ENCODE data around the gene TLR4.

The TLR4 gene

GRCh38 chr9:117719161-117719920 lies 15.1 kb downstream of the TLR4 start:
- H3K9me3 ChIP-seq (ENCODE audit: low read length), result no peaks in the 10 kb centered on the region
- H3K27me3 ChIP-seq (ENCODE audit: insufficient read depth, low read length), result no peaks in the 10 kb centered on the region
- no peaks in the 10 kb centered on the region for H3K4me1 ChIP-seq (ENCODE audit: insufficient read depth, low read length)
- no peak overlapping the region for H3K4me3 ChIP-seq (ENCODE audit: low read length)
- H3K36me3 ChIP-seq (ENCODE audit: insufficient read depth, low read length), result no peaks in the 10 kb centered on the region
- H2AFZ ChIP-seq (ENCODE audit: low read depth, low read length), result no peak overlapping the region

GRCh38 chr9:117720066-117720465 lies 15.9 kb downstream of the TLR4 start:
- Histone ChIP-seq H3K9me3 (ENCODE audit: low read length) (no peaks in the 10 kb centered on the region), H3K27me3 (ENCODE audit: insufficient read depth, low read length) (no peaks in the 10 kb centered on the region), H3K4me3 (ENCODE audit: low read length) (no peak overlapping the region), H3K4me1 (ENCODE audit: insufficient read depth, low read length) (no peaks in the 10 kb centered on the region), H2AFZ (ENCODE audit: low read depth, low read length) (no peak overlapping the region), H3K36me3 (ENCODE audit: insufficient read depth, low read length) (no peaks in the 10 kb centered on the region)

- H3K9me3 ChIP-seq (ENCODE audit: low read length), result no peaks in the 10 kb centered on the region
- no peaks in the 10 kb centered on the region for H3K27me3 ChIP-seq (ENCODE audit: insufficient read depth, low read length)
- H3K36me3 ChIP-seq (ENCODE audit: insufficient read depth, low read length), result no peaks in the 10 kb centered on the region
- H3K4me1 ChIP-seq (ENCODE audit: insufficient read depth, low read length), result no peaks in the 10 kb centered on the region
- no peak overlapping the region for H3K4me3 ChIP-seq (ENCODE audit: low read length)
- no peak overlapping the region for H2AFZ ChIP-seq (ENCODE audit: low read depth, low read length)
Observed at GRCh38 chr9:117720555-117720954, 16.4 kb downstream of the TLR4 start.

- Histone ChIP-seq H3K4me1 (ENCODE audit: insufficient read depth, low read length) (no peaks in the 10 kb centered on the region), H3K9me3 (ENCODE audit: low read length) (no peaks in the 10 kb centered on the region)
Observed at GRCh38 chr9:117720987-117721386, 16.8 kb downstream of the TLR4 start.

GRCh38 chr9:117722108-117722761 lies 18.0 kb downstream of the TLR4 start:
- H3K4me1 ChIP-seq (ENCODE audit: insufficient read depth, low read length), result no peaks in the 10 kb centered on the region
- no peak overlapping the region for H3K4me3 ChIP-seq (ENCODE audit: low read length)
- H3K36me3 ChIP-seq (ENCODE audit: insufficient read depth, low read length), result no peaks in the 10 kb centered on the region
- no peaks in the 10 kb centered on the region for H3K9me3 ChIP-seq (ENCODE audit: low read length)
- H3K27me3 ChIP-seq (ENCODE audit: insufficient read depth, low read length), result no peaks in the 10 kb centered on the region
- H2AFZ ChIP-seq (ENCODE audit: low read depth, low read length), result no peak overlapping the region

More at GRCh38 chr9:117720987-117721386, 16.8 kb downstream of the TLR4 start:
- H3K27me3 ChIP-seq (ENCODE audit: insufficient read depth, low read length), result no peaks in the 10 kb centered on the region
- H2AFZ ChIP-seq (ENCODE audit: low read depth, low read length), result no peak overlapping the region
- H3K36me3 ChIP-seq (ENCODE audit: insufficient read depth, low read length), result no peaks in the 10 kb centered on the region
- H3K4me3 ChIP-seq (ENCODE audit: low read length), result no peak overlapping the region

GRCh38 chr9:117723986-117724625 lies 19.9 kb downstream of the TLR4 start:
- Histone ChIP-seq H2AFZ (ENCODE audit: low read depth, low read length) (no peak overlapping the region), H3K4me1 (ENCODE audit: insufficient read depth, low read length) (no peaks in the 10 kb centered on the region), H3K27me3 (ENCODE audit: insufficient read depth, low read length) (no peaks in the 10 kb centered on the region), H3K36me3 (ENCODE audit: insufficient read depth, low read length) (no peaks in the 10 kb centered on the region), H3K9me3 (ENCODE audit: low read length) (no peaks in the 10 kb centered on the region), H3K4me3 (ENCODE audit: low read length) (no peak overlapping the region)

GRCh38 chr9:117725426-117725887 lies 21.3 kb downstream of the TLR4 start:
- no peak overlapping the region for H3K4me3 ChIP-seq (ENCODE audit: low read length)
- H3K27me3 ChIP-seq (ENCODE audit: insufficient read depth, low read length), result no peaks in the 10 kb centered on the region
- H3K9me3 ChIP-seq (ENCODE audit: low read length), result no peaks in the 10 kb centered on the region
- H3K4me1 ChIP-seq (ENCODE audit: insufficient read depth, low read length), result no peaks in the 10 kb centered on the region
- no peaks in the 10 kb centered on the region for H3K36me3 ChIP-seq (ENCODE audit: insufficient read depth, low read length)
- H2AFZ ChIP-seq (ENCODE audit: low read depth, low read length), result no peak overlapping the region

- Histone ChIP-seq H3K27me3 (ENCODE audit: insufficient read depth, low read length) (no peaks in the 10 kb centered on the region), H3K4me1 (ENCODE audit: insufficient read depth, low read length) (no peaks in the 10 kb centered on the region), H3K9me3 (ENCODE audit: low read length) (no peaks in the 10 kb centered on the region), H2AFZ (ENCODE audit: low read depth, low read length) (no peak overlapping the region), H3K4me3 (ENCODE audit: low read length) (no peak overlapping the region), H3K36me3 (ENCODE audit: insufficient read depth, low read length) (no peaks in the 10 kb centered on the region)
Observed at GRCh38 chr9:117729375-117729774, 25.2 kb downstream of the TLR4 start.

GRCh38 chr9:117732494-117732893 lies 28.3 kb downstream of the TLR4 start:
- Histone ChIP-seq H3K27me3 (ENCODE audit: insufficient read depth, low read length) (no peaks in the 10 kb centered on the region), H3K4me1 (ENCODE audit: insufficient read depth, low read length) (peaks cover 8% of the 10 kb centered on the region), H3K36me3 (ENCODE audit: insufficient read depth, low read length) (no peaks in the 10 kb centered on the region), H2AFZ (ENCODE audit: low read depth, low read length) (no peak overlapping the region), H3K4me3 (ENCODE audit: low read length) (no peak overlapping the region), H3K9me3 (ENCODE audit: low read length) (no peaks in the 10 kb centered on the region)

GRCh38 chr9:117733465-117733864 lies 29.3 kb downstream of the TLR4 start:
- Histone ChIP-seq H3K9me3 (ENCODE audit: low read length) (no peaks in the 10 kb centered on the region), H3K27me3 (ENCODE audit: insufficient read depth, low read length) (no peaks in the 10 kb centered on the region)

GRCh38 chr9:117734082-117734481 lies 29.9 kb downstream of the TLR4 start:
- Histone ChIP-seq H3K4me1 (ENCODE audit: insufficient read depth, low read length) (peaks cover 24% of the 10 kb centered on the region), H3K27me3 (ENCODE audit: insufficient read depth, low read length) (no peaks in the 10 kb centered on the region), H3K4me3 (ENCODE audit: low read length) (no peak overlapping the region), H3K9me3 (ENCODE audit: low read length) (no peaks in the 10 kb centered on the region), H3K36me3 (ENCODE audit: insufficient read depth, low read length) (no peaks in the 10 kb centered on the region), H2AFZ (ENCODE audit: low read depth, low read length) (no peak overlapping the region)

More at GRCh38 chr9:117733465-117733864, 29.3 kb downstream of the TLR4 start:
- Histone ChIP-seq H3K36me3 (ENCODE audit: insufficient read depth, low read length) (no peaks in the 10 kb centered on the region), H2AFZ (ENCODE audit: low read depth, low read length) (no peak overlapping the region), H3K4me3 (ENCODE audit: low read length) (no peak overlapping the region), H3K4me1 (ENCODE audit: insufficient read depth, low read length) (peaks cover 18% of the 10 kb centered on the region)

GRCh38 chr9:117734523-117735314 lies 30.5 kb downstream of the TLR4 start:
- H3K27me3 ChIP-seq (ENCODE audit: insufficient read depth, low read length), result no peaks in the 10 kb centered on the region
- H3K4me1 ChIP-seq (ENCODE audit: insufficient read depth, low read length), result peaks cover 31% of the 10 kb centered on the region
- H3K36me3 ChIP-seq (ENCODE audit: insufficient read depth, low read length), result no peaks in the 10 kb centered on the region
- no peak overlapping the region for H3K4me3 ChIP-seq (ENCODE audit: low read length)
- H3K9me3 ChIP-seq (ENCODE audit: low read length), result no peaks in the 10 kb centered on the region
- no peak overlapping the region for H2AFZ ChIP-seq (ENCODE audit: low read depth, low read length)
